HG02938 (cell line): ENCODE measurements around the gene TANGO6.

Experiments used
- ATAC-seq: cut with Tn5 transposase; IDR thresholded peaks from one replicate; pipeline ENCODE4 v1.9.1; 2021; ENCODE audit warnings: mild to moderate bottlenecking, moderate library complexity; ENCODE audit not compliant: unreplicated experiment

TANGO6 gene

DNA sequence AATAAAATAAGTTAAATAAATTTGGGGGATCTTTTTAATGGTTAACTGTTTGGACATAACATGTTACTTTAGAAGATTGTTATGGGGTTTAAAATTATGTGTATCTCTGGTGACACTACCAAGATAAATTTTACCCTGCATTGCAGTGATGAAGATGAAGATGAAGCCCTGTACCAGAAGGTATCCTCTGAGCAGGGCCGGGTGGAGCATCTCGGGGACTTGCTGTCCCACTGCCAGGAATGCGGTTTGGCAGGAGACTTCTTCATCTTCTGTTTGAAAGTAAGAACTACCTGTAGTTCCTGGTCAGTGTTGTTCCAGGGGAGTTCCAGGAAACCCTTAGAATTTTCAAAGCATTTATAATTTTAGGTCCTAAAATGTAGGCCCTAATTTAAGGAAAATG lies 64.0 kb downstream of the TANGO6 start:
- ATAC-seq = no peak

DNA sequence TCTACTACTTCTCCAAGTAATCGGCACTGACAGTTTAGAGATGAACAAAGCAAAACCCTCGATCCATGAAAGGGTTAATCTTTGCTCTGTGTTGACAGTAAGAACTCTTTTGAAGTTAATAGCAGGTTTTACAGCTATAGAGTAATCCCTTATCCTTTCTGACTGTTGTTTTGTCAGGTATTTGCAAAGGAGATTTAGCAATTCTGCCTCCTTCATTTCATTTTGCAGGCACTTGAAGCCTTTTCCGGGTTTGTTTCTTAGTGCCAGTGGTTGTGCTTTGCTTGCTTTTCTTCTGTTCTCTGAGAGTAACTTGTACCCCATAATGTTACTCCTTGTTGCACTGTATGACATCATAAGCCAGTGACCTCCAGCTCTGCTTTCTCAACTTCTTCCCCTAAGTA lies 64.5 kb downstream of the TANGO6 start:
- no peak for ATAC-seq

DNA sequence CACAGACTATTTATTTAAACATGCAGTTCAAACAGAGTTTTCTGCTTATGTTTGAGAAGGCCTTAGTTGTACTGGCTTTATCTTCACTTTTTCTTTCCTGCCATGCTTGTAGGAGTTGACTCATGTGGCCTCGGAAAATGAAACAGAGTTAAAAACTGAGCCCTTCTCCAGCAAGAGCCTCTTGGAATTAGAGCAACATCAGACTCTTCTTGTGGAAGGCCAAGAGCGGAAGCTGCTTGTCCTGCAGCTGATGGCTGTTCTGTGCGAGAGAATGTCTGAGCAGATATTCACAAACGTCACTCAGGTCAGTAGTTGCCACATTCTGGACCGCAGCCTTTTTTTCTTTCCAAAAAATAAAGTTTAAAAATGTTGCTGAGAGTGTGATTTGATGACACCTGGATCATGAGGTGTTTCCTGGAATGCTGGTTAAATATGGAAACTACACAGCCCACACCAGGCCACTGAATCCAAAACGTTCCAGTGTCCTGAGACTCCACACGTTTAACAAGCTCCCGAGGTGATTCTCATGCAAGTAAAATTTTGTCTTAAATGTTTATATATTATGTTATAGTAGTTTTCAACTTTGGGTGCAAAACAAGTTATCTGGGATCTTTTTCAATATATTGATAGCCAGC lies 65.9 kb downstream of the TANGO6 start:
- no peak for ATAC-seq

DNA sequence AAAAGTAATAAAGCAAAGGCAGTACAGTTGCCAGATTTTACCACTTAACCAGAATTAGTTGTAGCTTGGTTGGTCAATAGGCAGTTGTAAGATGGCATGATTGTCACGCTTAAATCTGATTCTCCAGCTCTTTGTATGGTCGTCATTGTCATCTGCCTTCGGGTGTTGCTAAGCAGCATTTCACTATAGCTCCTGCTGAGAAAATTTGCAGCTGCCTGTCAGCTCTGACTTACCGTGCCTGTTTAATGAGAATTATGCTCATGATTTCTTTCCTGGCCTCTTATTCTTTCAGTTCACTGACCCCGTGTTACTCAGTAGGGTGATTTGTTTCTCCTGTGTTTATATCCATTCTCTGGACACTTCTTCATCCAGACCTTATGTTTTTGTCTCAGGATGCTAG lies 66.7 kb downstream of the TANGO6 start:
- ATAC-seq = no peak

DNA sequence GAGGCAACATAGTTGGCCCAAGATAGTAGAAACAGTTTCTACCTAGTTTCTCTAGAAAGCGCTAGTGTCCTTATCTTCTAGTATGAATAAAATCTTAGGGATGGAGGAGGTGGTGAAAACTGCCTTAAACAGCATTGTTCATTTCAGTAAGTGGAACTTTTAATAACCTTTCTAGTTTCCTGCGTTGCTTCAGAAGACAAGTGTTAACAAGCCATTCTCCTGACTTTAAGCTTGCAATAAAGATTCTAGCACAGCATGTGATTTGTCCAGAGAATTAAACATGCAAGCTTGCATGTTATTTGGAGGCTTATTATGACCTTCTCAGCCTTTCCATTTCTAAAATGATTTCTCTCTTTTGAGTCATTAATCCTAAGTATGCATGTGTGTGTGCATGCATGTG lies 72.3 kb downstream of the TANGO6 start:
- ATAC-seq = no peak

DNA sequence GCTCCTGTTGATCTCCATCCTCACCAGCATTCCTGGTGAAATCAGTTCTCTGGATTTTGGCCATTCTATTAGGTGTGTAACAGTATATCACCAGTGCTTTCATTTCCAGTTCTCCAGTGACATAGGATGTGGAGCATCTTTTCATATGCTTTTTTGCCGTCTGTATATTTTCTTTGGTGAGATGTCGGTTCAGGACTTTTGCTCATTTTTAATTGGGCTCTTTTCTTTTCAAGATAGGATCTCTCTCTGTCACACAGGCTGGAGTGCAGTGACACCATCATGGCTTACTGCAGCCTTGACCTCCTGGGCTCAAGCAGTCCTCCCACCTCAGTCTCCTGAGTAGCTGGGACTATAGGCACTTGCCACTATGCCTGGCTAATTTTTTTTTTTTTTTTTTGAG lies 74.2 kb downstream of the TANGO6 start:
- no peak for ATAC-seq

DNA sequence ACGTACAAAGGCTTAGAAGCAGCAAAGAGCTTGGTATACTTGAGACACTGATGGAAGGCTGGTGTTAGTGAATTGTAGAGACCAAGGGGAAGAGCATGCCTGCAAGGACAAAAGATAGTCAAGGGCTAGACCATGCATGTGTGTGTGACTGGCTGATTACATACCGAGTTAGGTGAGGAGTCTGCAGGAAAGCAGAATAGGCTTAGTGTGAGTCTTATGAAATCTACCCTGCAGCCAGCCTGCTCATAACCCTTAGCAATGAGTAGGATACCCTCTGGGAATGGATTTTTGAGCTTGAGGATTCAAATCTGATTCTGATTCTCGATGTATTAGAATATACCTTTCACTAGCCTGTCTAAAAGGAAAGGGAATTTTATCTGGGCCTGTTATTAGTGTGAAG lies 77.0 kb downstream of the TANGO6 start:
- ATAC-seq = no peak

DNA sequence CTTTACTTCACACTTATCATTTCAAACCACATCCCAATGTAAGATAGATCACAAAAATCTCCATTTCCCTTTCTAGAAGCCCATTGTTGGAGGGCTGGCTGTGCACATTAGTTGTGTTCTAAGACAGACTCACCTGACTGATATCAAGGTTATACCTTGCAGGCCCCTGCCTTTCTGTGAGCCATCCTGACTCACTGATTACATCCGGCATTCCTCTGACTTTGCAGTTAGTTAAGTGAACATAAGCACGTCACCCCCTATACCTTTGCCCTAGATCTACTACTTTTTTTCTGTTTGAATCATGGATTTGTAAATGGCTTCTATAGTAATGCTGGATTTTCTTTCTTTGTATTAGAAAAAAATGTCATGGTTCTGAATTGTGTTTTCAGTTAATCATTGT lies 78.3 kb downstream of the TANGO6 start:
- ATAC-seq = no peak

DNA sequence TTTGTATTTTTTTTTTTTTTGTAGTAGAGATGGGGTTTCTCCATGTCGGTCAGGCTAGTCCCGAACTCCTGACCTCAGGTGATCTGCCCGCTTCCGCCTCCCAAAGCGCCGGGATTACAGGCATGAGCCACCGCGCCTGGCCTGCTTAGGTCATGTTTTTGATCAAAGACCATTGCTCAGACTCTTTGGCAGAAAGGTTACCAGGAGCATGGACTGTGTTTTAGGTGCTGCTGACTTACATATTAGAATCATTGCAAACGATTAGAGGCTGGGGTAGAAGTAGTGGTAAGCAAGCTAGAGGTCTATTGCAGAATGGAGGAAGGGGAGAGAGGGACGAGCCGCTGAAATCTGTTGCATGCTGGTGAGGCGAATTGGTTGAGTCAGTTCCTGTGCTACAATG lies 79.8 kb downstream of the TANGO6 start:
- no peak for ATAC-seq

DNA sequence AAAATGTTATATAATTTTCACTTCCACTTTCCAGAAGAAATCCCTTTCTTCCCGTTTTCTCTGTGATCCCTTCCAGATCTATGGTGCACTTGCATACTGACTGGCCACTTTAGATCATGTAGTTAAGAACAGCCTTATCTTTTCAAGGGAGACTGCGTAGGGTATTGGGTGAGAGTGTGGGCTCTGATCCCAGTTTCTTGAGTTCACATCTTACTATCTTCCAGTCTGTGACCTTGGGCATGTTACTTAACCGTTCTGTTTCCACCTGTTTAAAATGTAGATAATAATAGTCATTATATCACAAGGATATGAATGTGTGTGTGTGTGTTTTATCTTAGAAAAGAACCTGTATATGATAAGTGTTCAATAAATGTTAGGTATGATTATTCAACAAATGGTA lies 83.7 kb downstream of the TANGO6 start:
- ATAC-seq = no peak

DNA sequence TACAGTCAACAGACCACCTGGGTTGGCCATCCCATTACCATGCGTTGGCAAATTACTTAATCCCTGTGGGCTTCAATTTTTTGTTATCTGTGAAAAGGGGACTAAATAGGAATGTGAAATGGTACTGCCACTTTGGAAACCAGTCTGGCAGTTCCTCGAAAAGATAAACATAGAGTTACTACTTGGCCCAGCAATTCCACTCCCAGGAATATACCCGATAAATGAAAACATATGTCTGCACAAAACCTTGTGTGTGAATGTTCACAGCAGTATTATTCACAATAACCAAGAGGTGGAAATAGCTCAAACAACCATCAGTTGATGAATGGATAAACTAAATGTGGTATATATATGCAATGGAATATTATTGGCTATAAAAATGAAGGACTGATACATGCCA lies 87.9 kb downstream of the TANGO6 start:
- no peak for ATAC-seq

DNA sequence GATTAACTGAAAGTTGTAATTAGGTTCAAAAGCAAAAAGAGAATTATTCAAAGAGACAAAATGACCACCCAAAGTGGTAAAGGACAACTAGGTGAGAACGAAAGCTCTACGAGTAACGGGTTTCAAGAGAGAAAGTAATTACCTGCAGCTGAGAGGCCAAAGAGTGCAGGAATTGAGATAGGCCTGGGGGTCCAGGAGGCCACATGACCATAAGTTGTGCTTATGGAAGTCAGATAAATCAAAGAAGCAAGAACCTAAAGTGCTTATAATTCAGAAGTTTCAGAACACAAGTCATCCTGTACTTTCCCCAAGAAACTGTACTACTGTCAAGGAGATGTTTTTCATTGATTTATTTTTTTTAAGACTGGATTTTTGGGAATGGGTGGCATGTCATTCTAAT lies 91.1 kb downstream of the TANGO6 start:
- no peak for ATAC-seq

DNA sequence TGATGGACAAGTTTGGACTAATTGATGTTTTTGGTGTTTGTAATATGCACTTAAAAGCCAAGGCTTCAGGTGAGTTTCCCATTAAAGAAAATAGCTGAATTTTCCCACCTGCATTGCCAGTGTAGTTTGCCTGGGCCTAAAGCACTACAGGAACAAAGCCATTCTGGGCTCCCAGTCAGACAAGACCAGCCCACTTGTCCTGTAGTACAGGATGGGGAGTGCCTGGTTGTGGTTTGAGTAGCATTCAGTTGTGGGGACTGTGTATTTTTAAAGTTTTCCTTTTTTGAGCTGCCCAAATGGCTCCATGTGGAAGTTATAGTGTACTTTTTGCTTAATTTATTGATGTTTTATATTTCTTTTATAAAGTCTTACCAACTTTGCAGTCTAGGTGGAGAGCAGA lies 91.7 kb downstream of the TANGO6 start:
- ATAC-seq = no peak

DNA sequence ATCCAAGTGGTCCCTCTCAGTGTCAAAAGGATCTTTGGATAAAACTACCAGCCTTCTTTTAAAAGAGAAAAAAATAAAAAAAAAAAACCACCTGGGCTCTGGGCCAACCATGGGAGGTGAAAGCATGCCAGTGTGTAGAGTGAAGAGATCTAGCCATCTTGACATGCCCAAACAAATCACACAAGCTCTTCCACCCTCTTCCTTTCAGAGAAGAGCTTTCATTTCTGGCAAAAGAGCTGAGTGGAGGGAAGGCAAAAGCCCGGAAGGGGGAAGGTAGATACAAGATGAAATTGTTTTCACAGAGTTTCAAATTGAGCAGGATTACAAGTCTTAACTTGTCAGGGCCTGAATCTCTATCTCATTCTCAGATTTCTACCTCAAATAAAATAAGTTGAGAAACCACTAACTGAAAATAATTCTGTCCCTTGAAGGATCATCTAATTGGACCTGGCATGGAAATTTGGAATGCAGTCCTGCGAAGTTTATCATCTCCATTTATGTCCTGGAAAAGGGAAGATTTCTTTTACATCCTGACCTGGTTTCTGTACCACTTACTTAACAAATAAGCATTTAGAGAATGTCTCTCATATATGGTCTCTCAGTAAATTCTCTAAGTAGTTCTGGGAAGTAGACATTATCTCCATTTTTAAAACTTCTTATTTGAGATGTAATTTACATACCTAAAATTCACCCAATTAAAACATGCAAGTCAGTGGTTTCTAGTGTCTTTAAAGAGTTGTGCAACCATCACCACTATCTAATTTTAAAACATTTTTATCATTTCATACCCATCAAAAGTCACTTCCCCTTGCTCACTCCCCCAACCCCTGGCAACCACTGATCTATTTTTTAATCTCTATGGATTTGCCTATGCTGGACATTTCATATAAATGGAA lies 93.7 kb downstream of the TANGO6 start:
- ATAC-seq = no peak

DNA sequence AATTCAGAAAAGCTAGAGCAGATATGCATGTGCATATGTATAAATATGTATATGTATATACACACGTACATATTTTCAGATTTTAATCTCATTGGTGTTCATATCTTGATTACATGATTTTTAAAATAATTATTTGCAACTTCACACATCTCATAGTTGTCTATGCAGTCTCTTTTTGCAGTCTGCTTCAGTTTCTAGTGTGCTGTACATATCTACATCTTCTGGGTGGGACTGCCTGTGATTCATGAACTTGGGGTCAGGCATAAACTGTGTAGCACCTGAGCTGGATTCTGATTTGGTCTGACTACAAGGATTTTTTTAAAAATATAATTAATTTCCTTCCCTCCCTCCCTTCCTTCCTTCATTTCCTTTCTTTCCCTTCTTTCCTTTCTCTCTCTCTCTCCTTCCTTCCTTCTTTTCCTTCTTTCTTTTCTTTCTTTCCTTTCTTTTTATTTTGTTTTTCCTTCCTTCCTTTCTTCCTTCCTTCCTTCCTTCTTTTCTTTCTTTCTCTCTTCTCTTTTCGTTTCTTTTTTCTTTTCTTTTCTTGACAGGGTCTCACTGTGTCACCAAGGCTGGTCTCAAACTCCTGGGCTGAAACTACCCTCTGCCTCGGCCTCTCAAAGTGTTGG lies 96.5 kb downstream of the TANGO6 start:
- ATAC-seq = no peak

DNA sequence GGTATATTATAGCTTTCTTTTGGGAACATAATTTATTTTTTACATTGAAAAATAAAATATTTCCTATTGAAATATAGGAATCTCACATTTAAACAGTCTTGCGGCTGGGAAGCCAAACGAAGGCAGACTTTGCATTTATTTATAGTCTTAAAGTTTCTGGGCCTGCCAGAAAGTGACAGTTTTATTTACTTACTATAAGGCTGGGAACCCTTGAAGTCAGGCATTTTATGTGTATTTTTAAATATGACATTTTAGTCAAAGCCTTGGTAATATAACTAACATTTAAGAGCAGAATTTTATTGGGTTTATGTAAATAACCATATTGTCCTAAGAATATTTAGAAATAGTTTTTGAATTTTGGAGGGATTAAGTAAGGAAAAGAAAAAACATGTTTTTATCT lies 97.5 kb downstream of the TANGO6 start:
- no peak for ATAC-seq

DNA sequence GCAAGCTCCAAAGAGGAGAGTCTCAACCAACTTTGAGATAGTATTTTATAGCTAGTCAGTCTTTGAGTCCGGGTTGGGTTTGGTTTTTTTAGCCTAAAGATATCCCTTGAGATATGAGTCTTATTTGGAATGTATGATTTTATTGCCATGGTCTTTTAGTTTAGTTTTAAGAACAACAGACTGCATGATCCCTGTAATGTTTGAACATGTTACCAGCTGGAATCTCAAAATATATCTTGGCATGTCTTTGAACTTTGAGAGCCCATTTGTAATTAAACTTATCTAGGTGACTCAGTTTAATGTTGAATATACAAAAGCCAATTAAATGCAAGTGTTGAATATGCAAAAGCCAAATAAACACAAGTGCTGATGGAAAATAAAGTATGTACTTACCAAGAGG lies 100.6 kb downstream of the TANGO6 start:
- no peak for ATAC-seq

DNA sequence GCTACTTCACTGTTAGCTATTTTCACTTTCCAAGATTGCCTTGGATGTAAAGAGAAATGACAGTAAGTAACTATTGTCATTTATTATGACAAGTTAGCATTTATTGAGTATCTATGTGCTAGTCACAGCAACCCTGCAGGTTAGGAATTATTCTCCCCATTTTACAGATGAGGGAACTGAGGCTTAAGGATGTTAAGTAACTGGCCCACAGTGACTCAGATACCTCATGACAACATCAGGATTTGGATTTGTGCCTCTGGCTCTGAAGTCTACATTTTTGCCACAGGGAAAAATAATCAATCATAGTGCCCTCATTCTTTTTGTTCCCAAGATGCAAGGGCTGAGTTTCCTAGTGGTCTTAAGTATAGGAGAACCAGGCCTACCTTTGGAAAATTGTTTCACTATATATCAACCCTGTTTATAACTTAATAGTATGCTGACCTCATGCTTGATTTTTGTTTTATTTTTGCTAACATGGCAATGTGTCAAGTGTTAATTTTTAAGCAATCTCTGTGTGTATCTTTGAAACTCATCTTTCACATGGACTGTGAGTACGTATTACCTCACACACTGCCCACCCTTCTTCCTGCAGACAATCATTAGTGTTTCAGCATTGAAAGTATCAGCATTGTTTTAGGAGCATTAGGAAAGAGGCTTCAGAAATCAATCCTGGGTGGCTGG lies 105.0 kb downstream of the TANGO6 start:
- no peak for ATAC-seq

DNA sequence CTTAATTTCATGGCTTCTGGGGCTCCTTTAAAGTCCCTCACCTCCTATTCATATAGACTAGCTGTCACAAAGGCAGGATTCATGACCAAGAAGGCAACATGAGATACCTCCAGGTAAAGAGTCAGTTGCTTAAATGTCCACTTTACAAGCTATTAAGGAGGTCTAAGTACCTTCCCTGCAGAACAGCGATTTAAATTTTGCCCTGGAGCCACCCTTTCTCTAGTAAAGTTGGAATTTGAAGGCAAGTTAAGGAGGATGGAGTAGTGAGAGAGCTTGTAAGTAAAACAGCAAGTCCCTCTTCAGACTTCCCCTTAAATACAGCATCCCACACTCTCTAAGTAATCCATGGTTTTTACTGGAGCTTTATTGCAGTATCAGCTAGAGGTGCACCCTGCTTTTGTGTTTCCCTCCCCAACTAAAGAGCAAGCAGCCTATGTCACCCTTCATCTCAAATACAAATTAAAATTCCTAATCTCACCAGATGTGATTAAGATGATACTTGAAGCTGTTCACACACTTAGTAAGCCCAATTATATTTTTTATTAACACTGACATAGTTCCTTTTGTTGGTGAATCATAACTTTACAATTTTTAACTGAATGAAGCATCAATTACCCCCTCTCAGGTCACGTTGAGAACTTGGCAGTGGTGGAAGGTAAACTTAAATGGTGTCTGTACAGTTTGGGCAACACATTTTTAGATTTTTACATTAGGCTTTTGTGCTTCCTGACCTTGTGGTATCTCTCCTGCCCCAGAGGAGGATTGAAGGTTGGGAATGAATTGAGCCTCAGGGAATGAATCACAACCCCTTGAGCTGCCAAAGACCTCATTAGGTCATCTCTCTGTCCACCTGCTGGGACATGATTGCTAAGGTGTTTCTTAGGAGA lies 108.9 kb downstream of the TANGO6 start:
- no peak for ATAC-seq

DNA sequence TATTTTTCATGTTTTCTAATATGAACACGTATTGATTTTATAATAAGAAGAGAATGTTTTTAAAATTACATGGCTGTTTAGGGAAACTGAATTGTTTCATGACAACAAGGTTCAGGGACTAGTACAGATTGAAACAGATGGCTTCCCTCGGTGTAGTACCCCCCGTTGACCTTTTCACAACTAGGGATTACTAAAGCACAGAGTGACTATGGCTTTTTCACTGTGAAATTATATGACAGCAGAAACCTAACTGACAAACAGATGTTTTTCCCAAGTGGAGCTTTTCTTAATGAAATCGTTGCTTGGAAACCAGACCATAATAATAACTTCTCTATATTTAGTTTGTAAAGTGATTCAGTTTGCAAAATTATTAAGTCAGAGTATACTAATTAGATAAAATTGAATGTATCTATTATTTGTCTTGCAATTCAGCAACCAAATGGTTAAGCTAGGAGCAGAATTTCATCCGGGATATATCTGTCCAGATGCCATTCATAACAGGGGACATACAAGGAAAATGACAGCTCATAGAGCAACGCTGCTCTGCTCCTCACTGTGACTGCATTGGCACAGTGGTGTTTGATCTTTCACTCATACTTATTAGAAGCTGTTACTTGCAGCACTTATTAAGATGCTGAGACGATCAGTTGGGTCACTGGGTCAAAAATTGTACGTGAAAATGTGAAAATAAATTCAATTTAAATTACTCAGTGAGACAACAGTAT lies 111.7 kb downstream of the TANGO6 start:
- no peak for ATAC-seq
